OCI-LY3 (cell line): Measurements from ENCODE around the gene TRMT61A.

Source experiments
- H2AFZ ChIP-seq: fragments of 200-600, 300-600 bp; shearing (Covaris generic); 2 replicates; pipeline ENCODE4 v1.6.0; 2014; ENCODE audit warnings: antibody characterized with exemption, low read depth, low read length
- H3K27ac ChIP-seq: fragments of 200-600, 300-600 bp; sonication (generic); 2 replicates; pipeline ENCODE4 v1.5.1; 2014; ENCODE audit warnings: mild to moderate bottlenecking, low read length, moderate library complexity, mixed read lengths
- H3K27me3 ChIP-seq: fragments of 200-600, 300-600 bp; sonication (generic); 2 replicates; pipeline ENCODE4 v1.6.1; 2014; ENCODE audit warnings: low read depth, low read length, mixed read lengths
- H3K36me3 ChIP-seq: fragments of 200-600, 300-600 bp; sonication (generic); replicated peaks from 2 replicates; pipeline ENCODE3; 2014; ENCODE audit warnings: low read depth, low read length, mixed read lengths
- H3K4me1 ChIP-seq: fragments of 300-600, 200-600 bp; sonication (generic); 2 replicates; pipeline ENCODE4 v1.6.1; 2014; ENCODE audit warnings: low read length, mixed read lengths
- H3K4me2 ChIP-seq: fragments of 200-600, 300-600 bp; sonication (generic); 2 replicates; pipeline ENCODE4 v1.6.1; 2014; ENCODE audit warnings: low read length, mixed read lengths
- H3K4me3 ChIP-seq: fragments of 300-600, 200-600 bp; sonication (generic); 2 replicates; pipeline ENCODE4 v1.5.1; 2014; ENCODE audit warnings: antibody characterized with exemption, mild to moderate bottlenecking, low read length, moderate library complexity
- H3K79me2 ChIP-seq: fragments of 300-600, 200-600 bp; shearing (Covaris generic); 2 replicates; pipeline ENCODE4 v1.6.1; 2014; ENCODE audit warnings: mild to moderate bottlenecking, low read length, mixed read lengths
- H3K9ac ChIP-seq: fragments of 300-600, 200-600 bp; shearing (Covaris generic); 2 replicates; pipeline ENCODE4 v1.6.0; 2014; ENCODE audit warnings: mild to moderate bottlenecking, low read length, moderate library complexity
- H3K9me3 ChIP-seq: fragments of 200-600, 300-600 bp; shearing (Covaris generic); 2 replicates; pipeline ENCODE4 v1.6.1; 2014; ENCODE audit warnings: low read length, mixed read lengths; ENCODE audit not compliant: insufficient read depth
- H4K20me1 ChIP-seq: fragments of 200-600, 300-600 bp; sonication (generic); 2 replicates; pipeline ENCODE4 v1.6.1; 2016; ENCODE audit warnings: low read length, mixed read lengths; ENCODE audit not compliant: insufficient read depth
- CTCF ChIP-seq: fragments of 200-600, 300-600 bp; sonication (generic); IDR thresholded peaks from 2 replicates; pipeline ENCODE4 v1.5.1; 2014; ENCODE audit warnings: antibody characterized with exemption, low read length, low read depth
- EZH2phosphoT487 ChIP-seq: fragments of 200-600 bp; shearing (Covaris generic); IDR thresholded peaks from 2 replicates; pipeline ENCODE4 v1.6.1; 2018; ENCODE audit warnings: antibody characterized with exemption, mixed run types, low read depth

Gene TRMT61A

DNA sequence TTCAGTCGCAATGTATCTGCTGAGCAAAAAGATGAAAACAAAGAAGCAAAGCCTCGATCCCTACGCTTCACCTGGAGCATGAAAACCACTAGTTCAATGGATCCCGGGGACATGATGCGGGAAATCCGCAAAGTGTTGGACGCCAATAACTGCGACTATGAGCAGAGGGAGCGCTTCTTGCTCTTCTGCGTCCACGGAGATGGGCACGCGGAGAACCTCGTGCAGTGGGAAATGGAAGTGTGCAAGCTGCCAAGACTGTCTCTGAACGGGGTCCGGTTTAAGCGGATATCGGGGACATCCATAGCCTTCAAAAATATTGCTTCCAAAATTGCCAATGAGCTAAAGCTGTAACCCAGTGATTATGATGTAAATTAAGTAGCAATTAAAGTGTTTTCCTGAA lies 26.1 kb upstream of the TRMT61A start:
- no peak overlapping the region for H3K4me2 ChIP-seq
- H3K4me1 ChIP-seq = peaks cover 2% of the 10 kb centered on the region; the same call in 1 of the 2 replicates
- TF ChIP-seq CTCF (no peak), EZH2phosphoT487 (no peak)
- no peak overlapping the region for H3K4me3 ChIP-seq
- H3K9me3 ChIP-seq = no peaks in the 10 kb centered on the region
- no peak overlapping the region for H2AFZ ChIP-seq
- H3K9ac ChIP-seq = no peak overlapping the region
- H3K36me3 ChIP-seq = peaks cover 53% of the 10 kb centered on the region
- no peaks in the 10 kb centered on the region; the same call in 1 of the 2 replicates for H4K20me1 ChIP-seq
- H3K27ac ChIP-seq = no peak overlapping the region
- H3K27me3 ChIP-seq = no peaks in the 10 kb centered on the region
- H3K79me2 ChIP-seq = no peaks in the 10 kb centered on the region

DNA sequence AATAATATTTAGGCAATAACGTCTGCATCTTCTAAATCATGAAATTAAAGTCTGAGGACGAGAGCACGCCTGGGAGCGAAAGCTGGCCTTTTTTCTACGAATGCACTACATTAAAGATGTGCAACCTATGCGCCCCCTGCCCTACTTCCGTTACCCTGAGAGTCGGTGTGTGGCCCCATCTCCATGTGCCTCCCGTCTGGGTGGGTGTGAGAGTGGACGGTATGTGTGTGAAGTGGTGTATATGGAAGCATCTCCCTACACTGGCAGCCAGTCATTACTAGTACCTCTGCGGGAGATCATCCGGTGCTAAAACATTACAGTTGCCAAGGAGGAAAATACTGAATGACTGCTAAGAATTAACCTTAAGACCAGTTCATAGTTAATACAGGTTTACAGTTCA lies 25.7 kb upstream of the TRMT61A start:
- H3K4me1 ChIP-seq = peaks cover 2% of the 10 kb centered on the region; the same call in 1 of the 2 replicates
- TF ChIP-seq CTCF = no peak
- no peak for TF ChIP-seq EZH2phosphoT487

DNA sequence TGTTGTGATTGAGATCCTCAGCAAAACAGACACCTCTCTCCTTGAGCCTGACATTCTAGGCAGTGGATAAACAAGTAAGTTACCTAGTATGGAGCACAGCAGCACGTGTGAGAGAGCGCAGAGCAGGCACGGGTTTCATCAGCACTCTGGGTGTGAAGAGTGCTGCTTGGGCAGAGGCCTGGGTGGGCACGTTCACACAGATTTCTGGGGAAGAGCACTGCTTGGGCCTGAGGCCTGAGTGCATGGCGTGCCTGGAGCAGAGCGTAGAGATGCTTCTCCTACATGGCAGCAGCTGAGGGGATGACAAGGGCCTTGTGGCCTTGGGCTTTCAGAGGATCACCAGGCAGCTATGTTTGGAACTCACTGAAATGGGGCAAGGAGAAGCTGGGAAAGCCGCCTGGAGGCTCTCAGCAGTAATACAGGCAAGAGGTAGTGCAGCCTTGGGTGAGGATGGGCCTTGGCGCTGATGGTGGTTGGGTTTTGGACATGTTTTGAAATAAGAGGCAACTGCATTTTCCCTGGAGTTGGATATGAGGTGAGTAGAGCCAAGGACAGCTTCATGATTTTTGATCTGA lies 23.9 kb upstream of the TRMT61A start:
- Histone ChIP-seq H3K4me1 (peaks cover 2% of the 10 kb centered on the region; the same call in 1 of the 2 replicates), H2AFZ (no peak overlapping the region), H3K36me3 (peaks cover 57% of the 10 kb centered on the region)

More for the DNA sequence above, 25.7 kb upstream of the TRMT61A start:
- no peak overlapping the region for H3K9ac ChIP-seq
- H3K27me3 ChIP-seq = no peaks in the 10 kb centered on the region
- no peak overlapping the region for H3K4me2 ChIP-seq
- no peaks in the 10 kb centered on the region; the same call in 1 of the 2 replicates for H4K20me1 ChIP-seq
- no peaks in the 10 kb centered on the region for H3K79me2 ChIP-seq
- H3K9me3 ChIP-seq = no peaks in the 10 kb centered on the region
- no peak overlapping the region for H2AFZ ChIP-seq
- H3K4me3 ChIP-seq = no peak overlapping the region
- peaks cover 53% of the 10 kb centered on the region for H3K36me3 ChIP-seq
- no peak overlapping the region for H3K27ac ChIP-seq

GRCh38 chr14:103507751-103508150 lies 21.2 kb upstream of the TRMT61A start:
- Histone ChIP-seq H3K36me3 (peaks cover 42% of the 10 kb centered on the region), H3K9ac (no peak overlapping the region), H4K20me1 (no peaks in the 10 kb centered on the region), H3K27me3 (no peaks in the 10 kb centered on the region), H3K4me3 (no peak overlapping the region), H3K27ac (no peak overlapping the region), H3K9me3 (no peaks in the 10 kb centered on the region), H3K4me2 (no peak overlapping the region), H3K4me1 (no peaks in the 10 kb centered on the region), H3K79me2 (no peaks in the 10 kb centered on the region), H2AFZ (no peak overlapping the region)
- TF ChIP-seq CTCF (peak; percentile 15; the same call in 1 of the 2 replicates), EZH2phosphoT487 (no peak)

More for the DNA sequence above, 23.9 kb upstream of the TRMT61A start:
- Histone ChIP-seq H3K27me3 (no peaks in the 10 kb centered on the region), H3K9me3 (no peaks in the 10 kb centered on the region), H3K4me2 (no peak overlapping the region), H3K79me2 (no peaks in the 10 kb centered on the region), H3K27ac (no peak overlapping the region), H4K20me1 (no peaks in the 10 kb centered on the region; the same call in 1 of the 2 replicates), H3K4me3 (no peak overlapping the region), H3K9ac (no peak overlapping the region)
- TF ChIP-seq EZH2phosphoT487 = no peak
- TF ChIP-seq CTCF = no peak
